Measurements from ENCODE around the gene BCAS4.

DNA sequence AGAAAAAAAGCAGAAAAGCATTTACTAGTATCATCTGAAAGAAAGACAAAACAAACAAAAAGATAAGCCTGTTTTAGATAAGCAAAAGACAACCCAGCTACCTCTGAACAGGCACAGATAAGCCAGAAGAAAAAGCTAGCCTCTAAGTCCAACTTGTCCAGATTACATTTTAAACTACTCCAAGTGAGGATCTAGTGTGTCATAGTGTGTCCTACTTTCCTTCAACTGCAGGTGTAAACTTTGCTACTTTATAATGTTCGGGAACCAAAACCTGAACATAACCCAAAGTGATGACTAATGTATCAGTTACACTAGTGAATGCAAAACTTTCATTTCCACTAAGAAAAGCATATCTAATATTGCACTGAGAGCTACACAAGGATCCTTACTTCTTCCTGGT is 116.9 kb downstream of the BCAS4 start:
- TF ChIP-seq POLR2A (IDR thresholded peaks at IDR 0.05; ENCODE audit: low read length) (no peak), GATA1 (IDR thresholded peaks at IDR 0.05; ENCODE audit: low read depth, low read length) (no peak)
